GM19238 (cell line): Measurements from ENCODE around the gene ARF4.
A peak's percentile ranks its signal among the peaks of the same experiment; 100 is the strongest.

ENCODE experiments used
- DNase-seq: peaks from one replicate; pipeline ENCODE4 v3.0.0; 2011; ENCODE audit warnings: low spot score; ENCODE audit not compliant: insufficient read length

ARF4 gene

DNA sequence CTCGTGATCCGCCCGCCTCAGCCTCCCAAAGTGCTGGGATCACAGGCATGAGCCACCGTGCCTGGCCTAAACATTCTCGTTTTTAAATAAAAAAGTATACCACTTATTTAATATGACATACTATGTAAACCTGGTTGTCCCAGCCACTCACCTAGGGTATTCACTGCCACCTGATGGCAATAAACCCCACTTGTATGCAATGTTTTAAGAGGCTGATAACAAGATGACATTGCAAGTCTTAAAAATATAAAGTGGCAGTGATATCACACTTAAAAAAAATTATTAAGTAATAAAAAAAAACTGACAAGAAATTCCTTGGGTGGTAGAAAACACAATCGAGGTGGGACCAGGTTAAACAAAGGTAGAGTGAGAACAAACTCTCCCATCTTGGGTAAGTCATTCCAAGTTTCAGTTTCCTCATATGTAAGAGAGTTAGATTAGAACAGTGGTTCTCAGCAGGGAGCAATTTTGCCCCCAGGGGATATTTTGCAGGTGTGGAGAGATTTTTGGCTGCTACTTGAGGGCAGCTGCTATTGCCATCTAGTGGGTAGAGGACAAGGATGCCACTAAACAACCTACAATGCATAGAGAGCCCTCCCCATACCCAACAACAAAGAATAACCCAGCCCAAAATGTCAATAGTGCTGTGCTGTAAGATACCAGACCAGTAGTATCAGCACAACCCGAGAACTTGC is 14.5 kb downstream of the ARF4 start:
- no peak for DNase-seq

DNA sequence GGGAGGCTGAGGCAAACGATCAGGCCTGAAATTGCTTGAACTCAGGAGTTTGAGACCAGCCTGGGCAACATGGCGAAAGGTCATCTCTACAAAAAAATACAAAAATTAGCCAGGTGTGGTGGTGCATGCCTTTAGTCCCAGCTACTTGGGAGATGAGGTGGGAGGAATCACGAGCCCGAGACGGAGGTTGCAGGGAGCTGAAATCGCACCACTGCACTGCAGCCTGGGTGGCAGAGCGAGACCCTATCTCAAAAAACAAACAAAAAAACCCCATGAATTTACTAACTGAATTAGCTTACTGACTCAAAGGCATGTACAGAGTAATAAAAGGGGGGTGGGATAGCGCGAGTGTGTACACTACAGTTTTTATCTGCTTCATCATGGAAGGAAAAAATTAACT is 19.3 kb downstream of the ARF4 start:
- no peak for DNase-seq

DNA sequence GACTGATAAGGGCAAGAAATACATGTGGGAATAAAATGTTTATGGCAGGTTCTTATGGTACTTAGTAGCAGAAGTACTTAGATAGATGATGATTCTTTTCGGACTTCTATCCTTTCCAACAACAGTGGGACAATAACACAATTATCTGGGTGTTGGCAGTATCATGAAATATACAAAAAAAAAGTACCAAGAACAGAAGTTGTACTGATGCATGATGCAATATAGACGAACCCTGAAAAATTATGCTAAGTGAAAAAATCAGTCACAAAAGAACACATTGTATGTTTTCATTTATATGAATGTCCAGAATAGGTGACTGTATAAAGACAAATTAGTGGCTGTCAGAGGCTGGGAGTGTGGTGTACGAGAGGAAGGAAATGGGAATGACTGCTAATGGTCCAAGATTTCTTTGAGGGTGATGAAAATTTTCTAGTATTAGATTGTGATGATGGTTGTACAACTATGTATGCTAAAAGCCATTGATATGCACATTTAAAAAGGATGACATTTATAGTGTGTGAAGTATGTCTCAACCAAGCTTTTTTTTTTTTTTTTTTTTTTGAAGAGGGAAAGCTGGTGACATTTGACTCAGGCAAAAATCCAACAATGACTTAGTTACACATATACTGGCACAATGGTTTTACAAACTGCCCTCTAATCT is 21.0 kb downstream of the ARF4 start:
- no peak for DNase-seq

DNA sequence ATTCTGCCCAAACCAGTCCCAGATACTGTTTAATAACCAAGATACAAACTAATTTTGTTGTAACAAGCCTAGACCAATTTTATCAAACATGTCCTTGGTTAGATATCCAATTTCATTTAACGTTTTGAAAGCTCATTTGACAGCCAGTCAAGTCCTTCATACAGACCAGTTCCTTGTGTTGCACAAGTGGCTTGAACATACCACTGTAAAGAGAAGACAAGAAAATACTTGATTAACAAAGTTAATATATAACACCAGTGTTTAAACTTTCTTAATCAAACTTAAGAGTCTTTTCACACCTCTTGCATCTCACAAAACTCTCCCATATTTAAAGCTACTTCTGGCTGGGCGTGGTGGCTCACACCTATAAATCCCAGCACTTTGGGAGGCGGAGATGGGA is 25.0 kb downstream of the ARF4 start:
- DNase-seq: no peak

DNA sequence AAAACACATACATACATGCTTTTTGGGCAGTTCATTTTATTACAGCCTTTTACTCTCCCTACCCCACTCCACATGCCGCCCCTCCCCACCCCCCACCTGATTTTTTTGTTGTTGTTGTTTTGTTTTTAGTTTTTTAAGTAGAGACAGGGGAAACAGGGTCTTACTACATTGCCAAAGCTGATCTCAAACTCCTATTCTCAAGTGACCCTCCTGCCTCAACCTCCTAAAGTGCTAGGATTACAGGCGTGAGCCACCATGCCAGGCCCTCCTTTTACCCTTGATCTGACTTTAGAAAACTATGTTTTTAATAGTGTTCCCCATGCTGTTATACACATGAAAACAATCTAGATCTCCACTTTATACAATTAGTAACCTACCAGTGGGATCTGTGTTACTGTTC is 26.3 kb downstream of the ARF4 start:
- DNase-seq: no peak

DNA sequence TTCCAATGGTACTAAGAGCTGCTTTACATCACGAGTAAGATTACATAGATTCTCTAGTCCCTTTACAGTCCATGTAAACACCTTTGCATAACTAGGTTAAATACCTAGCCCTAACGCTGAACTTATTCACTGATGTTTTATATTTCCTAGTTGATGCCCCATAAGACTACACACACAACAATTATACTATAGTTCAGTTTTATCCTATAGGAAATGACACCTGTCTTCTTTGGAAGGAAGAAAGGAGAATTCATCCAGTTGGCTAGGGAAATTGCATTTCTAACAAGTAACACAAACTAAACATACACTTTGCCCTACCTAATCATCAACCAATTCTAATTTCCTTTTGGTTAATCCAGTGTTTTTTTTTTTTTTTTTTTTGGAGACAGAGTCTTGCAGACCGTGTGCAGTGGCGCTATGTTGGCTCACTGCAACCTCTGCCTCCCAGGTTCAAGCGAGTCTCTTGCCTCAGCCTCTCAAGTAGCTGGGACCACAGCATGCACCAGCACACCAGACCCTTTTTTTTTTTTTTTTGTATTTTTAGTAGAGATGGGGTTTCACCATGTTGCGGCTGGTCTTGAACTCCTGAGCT is 27.2 kb downstream of the ARF4 start:
- no peak for DNase-seq

DNA sequence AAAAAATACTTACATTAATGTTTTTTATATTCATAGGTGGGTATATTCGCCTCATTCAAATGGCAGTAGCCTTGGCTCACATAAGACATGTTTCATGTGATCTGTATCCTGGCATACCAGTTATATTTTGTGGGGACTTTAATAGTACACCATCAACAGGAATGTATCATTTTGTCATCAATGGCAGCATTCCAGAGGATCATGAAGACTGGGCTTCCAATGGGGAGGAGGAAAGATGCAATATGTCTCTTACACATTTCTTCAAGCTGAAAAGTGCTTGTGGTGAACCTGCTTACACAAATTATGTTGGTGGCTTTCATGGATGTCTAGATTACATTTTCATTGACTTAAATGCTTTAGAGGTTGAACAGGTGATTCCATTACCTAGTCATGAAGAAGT is 37.6 kb downstream of the ARF4 start:
- DNase-seq: no peak

DNA sequence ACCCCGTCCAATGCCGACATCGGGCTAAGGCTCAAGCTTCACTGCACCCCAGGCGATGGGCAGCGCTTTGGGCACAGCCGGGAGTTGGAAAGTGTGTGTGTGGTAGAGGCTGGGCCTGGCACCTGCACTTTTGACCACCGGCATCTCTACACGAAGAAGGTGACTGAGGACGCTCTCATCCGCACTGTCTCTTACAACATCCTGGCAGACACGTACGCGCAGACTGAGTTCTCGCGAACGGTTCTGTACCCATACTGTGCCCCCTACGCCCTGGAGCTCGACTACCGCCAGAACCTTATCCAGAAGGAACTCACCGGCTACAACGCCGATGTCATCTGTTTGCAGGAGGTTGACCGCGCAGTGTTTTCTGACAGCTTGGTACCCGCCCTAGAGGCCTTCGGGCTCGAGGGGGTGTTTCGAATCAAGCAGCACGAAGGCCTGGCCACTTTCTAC is 40.0 kb downstream of the ARF4 start:
- peak; percentile 13 for DNase-seq

DNA sequence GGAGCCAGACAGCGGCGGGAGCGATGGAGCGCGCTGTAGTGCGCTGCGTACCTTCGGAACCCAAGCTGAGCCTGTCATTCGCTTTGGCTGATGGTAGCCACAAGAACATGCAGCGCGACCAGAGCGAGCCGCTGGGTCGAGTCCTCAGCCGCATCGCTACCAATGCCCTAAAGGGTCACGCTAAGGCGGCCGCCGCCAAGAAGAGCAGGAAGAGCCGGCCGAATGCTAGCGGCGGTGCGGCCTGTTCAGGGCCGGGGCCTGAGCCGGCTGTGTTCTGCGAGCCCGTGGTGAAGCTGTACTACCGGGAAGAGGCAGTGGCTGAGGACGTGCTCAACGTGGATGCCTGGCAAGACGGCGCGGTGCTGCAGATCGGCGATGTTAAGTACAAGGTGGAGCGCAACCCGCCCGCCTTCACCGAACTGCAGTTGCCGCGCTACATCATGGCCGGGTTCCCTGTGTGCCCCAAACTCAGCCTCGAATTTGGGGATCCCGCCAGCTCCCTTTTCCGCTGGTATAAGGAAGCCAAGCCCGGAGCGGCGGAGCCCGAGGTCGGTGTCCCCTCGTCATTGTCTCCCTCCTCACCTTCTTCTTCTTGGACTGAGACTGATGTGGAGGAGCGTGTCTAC is 40.6 kb downstream of the ARF4 start:
- peak; percentile 18 for DNase-seq

DNA sequence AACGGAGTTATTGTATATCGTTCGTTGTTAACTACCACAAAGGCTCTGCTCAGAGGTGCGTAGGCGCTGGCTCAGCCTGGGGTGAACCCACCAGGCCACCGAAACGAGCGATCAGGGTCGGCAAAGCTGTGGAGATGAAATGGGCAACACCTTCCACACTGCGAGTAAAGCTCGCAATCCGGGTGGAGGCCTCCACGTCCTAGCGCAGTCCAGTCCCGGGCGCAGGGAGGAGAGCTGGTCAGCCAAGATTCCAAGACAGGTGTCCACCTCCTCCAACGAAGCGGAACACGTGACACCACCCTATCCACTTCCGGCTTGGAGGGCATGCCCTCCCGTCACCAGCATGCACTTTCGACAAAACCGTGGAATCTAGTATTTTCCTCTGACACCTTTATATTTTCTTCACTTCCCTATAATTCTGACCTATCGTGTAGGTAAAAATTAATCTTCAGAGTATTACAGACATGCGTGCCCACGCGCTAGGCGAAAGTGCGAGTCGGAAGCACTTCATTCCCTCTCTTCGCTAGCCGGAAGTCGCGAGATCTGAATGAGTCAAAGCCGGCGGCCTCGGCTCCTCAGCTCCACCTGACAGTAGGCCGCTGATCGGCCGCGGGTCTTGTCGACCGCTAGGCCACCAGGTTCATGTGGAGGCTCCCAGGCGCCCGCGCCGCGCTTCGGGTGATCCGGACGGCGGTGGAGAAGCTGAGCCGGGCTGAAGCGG is 41.2 kb downstream of the ARF4 start, which contains the start of gene PDE12:
Gene PDE12 (plus strand): TSS at position 537 of the 721 bp plus-strand sequence. CDS start 106 bp downstream, at position 643.
- DNase-seq: peak; percentile 65

DNA sequence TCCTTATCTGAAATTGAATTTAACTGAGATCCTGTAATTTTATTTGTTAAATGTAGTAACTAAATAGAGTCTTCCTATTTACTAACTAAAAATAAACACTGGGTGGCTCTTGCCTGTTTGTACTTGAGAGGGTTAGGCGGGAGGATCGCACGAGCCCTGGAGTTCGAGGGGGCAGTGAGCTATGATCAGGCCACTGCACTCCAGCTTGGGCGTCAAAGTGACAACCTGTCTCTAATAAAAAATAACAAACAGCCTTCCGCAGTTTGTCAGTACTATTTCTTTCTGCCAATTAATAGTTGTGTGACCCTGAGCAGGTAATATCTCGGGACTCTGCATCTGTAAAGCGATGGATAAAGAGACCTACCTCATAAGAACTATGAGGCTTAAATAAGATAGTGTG is 41.8 kb downstream of the ARF4 start:
- no peak for DNase-seq

DNA sequence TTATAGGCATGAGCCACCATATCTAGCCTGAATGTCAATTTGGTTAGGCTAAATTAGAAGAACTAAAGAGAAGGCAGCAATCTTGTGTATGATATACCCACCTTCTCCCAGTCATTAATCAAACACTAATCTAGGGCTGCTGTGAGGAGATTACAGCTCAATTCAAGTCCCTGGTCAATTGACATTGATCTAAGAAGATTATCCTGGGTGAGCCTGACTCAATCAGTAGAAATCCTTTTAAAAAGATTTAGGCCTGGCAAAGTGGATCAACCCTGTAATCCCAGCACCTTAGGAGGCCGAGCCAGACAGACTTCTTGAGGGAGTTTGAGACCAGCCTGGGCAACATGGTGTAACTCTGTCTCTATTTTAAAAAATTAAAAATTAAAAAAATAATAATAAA is 50.5 kb downstream of the ARF4 start:
- no peak for DNase-seq

DNA sequence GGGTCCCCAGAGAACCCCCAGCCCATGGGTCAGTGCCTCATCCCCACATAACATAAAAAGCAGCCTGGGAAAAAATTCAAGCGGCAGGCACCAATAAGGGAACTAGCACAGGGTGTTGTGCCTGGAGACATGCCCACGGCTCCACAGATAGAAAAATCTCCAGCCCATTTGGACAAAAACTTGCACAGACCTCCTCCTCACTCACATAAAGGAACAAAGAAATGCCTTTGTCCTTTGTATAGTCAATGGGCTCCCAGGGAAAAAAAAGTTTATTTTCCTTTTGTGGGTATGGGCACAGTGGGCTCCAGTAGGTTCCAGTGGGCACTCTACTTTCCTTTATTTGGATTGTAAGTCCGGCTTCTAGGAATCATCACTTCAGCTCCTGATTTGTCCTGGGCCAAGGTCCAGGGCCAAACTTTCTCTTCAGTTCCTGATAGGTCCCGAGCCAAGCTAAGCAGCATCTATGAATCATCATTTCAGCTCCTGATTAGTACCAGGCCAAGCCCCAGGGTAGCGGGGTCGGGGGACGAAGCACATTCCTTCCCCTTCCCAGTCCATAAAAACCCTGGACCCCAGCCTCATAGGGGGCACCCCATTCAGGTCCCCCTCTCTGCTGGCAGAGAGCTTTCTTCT is 51.4 kb downstream of the ARF4 start:
- no peak for DNase-seq

DNA sequence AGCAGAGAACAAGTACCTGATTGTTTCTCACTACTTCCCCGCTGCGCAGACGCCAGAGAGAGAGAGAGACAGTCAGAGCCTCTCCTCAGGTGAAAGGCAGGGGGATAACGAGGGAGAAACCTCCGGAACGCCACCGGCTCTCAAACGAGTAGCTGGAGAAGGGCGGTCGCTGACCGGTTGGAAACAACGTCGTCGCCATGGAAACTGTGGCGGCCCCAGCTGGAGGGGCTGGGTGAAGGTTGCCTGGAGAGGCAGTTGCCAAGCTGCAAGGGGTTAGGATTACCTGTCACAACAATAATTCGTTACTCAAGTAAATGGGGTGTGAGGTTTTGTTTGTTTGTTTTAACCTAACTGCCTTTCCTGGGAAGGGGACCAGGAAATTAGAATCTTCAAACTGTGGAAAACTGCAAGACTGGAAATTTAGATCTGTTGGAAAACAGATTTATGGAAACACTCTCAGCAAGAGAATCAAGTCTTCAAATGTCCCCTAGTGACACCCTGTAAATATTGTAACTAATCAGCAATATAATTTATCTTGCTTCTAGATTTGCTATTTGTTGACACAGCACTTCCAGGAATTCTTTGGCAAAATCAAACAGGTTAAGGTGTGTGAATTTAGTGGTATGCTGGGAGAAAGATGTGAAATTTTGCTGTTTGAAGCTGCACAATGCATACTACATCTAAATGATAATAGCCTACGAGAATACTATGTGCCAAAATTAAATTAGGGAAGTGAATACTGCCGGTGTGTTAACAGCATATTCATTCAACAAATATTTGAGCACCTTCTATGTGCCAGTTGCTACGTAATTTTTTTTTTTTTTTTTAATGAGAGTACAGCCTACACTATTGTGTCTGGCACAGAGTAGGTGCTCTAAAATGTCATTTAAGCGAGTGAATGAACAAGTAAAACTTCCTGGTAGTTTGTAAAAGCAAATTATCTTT is 52.7 kb downstream of the ARF4 start, which contains the start of gene DNAH12:
Gene DNAH12 (minus strand): TSS at position 164 of the 945 bp plus-strand sequence. CDS start 1,474 bp downstream, outside the sequence.
- DNase-seq: no peak

DNA sequence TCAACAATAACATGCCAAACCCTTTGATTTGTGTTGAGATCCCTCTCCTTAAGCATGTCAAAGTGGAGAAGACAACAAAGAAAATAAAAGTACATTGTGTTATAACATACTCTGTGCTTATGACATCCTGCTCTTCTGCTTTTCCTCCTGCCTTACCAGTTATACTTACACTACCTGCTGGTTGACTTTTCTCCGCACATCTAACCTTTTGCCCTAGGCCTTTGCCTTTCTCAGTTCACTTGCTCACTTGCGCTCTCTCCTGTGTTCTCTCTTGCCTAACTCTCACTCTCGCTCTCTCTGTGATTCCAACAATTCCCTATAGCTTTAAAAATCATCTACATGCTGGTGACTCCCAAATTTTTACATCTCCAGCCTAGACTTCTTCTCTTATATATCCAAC is 58.7 kb downstream of the ARF4 start:
- DNase-seq: no peak

DNA sequence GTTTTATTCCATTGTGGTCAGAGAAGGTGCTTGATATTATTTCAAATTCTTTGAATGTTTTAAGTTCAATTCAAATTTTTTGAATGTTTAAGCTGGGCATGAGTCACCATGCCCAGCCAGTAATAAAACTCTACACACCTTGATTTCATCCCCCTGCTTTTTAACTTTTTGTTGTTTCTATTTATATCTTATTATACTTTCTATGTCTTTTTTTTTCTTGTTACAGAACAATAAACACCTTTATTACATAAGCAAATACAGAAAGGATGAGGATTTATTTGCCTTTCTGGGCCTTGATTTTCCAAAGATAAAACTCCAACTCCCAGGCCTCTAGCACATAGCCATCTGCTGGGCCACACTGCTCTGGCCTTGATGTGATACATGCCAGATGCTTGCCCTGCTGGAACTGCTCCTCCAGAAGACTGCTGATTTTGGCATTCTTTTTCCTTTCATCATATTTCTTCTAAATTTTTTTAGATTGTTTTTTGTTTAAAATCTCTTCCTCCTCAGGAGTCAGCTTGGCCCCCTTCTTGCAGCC is 67.0 kb downstream of the ARF4 start:
- DNase-seq: no peak
